Measurements from ENCODE around the gene MARCHF2.

DNA sequence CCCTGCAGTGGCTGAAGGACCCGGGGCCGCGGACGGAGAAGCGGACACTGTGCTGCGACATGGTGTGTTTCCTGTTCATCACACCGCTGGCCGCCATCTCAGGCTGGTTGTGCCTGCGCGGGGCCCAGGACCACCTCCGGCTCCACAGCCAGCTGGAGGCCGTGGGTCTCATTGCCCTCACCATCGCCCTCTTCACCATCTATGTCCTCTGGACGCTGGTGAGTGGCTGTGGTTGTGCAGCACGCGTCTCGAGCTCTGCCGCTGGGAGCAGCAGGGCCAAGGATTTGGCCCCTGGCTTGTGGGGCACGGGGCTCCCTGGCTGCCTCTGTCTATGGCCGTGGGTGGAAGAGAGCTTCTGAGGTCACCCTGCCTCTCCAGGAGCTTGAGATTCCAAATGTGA is 17.5 kb downstream of the MARCHF2 start:
- TF ChIP-seq CEBPB (IDR thresholded peaks at IDR 0.05) (no peak), TEAD4 (IDR thresholded peaks at IDR 0.05) (no peak), EP300 (IDR thresholded peaks at IDR 0.05; ENCODE audit: borderline replicate concordance) (no peak)
- TF ChIP-seq, protein P1, sequence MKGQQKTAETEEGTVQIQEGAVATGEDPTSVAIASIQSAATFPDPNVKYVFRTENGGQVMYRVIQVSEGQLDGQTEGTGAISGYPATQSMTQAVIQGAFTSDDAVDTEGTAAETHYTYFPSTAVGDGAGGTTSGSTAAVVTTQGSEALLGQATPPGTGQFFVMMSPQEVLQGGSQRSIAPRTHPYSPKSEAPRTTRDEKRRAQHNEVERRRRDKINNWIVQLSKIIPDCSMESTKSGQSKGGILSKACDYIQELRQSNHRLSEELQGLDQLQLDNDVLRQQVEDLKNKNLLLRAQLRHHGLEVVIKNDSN (IDR thresholded peaks at IDR 0.05), result no peak

Measured in Ishikawa (cell line).